ENCODE results near the gene TBKBP1. TPM values are rescaled to one million over a fixed set of nuclear protein-coding genes. Genes with fewer than 3 reads are reported as not detected.

The TBKBP1 gene
- total RNA-seq, 1 experiment from 2014 or later, result 9.0 TPM

- ATAC-seq, result peak; percentile 27; the same call in 1 of the 2 replicates
Observed at GRCh38 chr17:47707056-47707804, 13.3 kb downstream of the TBKBP1 start.

GRCh38 chr17:47707884-47708283 lies 13.9 kb downstream of the TBKBP1 start:
- H3K79me2 ChIP-seq (ENCODE audit: low read length), result no peaks in the 10 kb centered on the region
- no peaks in the 10 kb centered on the region for H3K9me2 ChIP-seq (replicated peaks; ENCODE audit: low read length)
- no peaks in the 10 kb centered on the region for H3K9me3 ChIP-seq (ENCODE audit: low read length)
- H4K20me1 ChIP-seq (ENCODE audit: low read length), result no peaks in the 10 kb centered on the region
- H3K9ac ChIP-seq (ENCODE audit: low read length), result no peak overlapping the region
- intact Hi-C loops (cut with micrococcal nuclease), result no loop called here
- peaks cover 6% of the 10 kb centered on the region; the same call in 1 of the 2 replicates for H3K27me3 ChIP-seq (ENCODE audit: low read length)
- no peak overlapping the region for H2AFZ ChIP-seq (ENCODE audit: low read length)
- ATAC-seq (0 out of 2 replicates have a peak, but pooled peaks have one; percentile 8), DNase-seq (no peak)
- H3K4me2 ChIP-seq (ENCODE audit: low read length), result no peak overlapping the region
- no peak overlapping the region for H3K4me3 ChIP-seq (ENCODE audit: low read length)
- H3K27ac ChIP-seq (ENCODE audit: low read length), result no peak overlapping the region
- H3K4me1 ChIP-seq (ENCODE audit: insufficient read depth, low read length), result no peaks in the 10 kb centered on the region
- ChIA-PET CTCF (interaction anchor here (0.5 kb wide), 1 partner anchor 208 kb away, joined by 5 read pairs; no protein-coding TSS in a partner anchor), POLR2A (ENCODE audit: unreplicated experiment) (interaction anchor here (0.6 kb wide), 1 partner anchor 63 kb away, joined by 4 read pairs; no protein-coding TSS in a partner anchor)
- TF ChIP-seq EZH2 (IDR thresholded peaks at IDR 0.05; ENCODE audit: low read length, unreplicated experiment) (no peak), EZH2phosphoT487 (IDR thresholded peaks at IDR 0.05; ENCODE audit: borderline replicate concordance, low read length) (no peak), CTCF (conservative IDR thresholded peaks at IDR 0.05; ENCODE audit: low read depth, low read length) (no peak)
- BruUV-seq (replicated peaks), result no TSS peak
- no peaks in the 10 kb centered on the region for H3F3A ChIP-seq (ENCODE audit: low read length, unreplicated experiment)
- H3K36me3 ChIP-seq (ENCODE audit: low read depth, low read length), result no peaks in the 10 kb centered on the region

More at GRCh38 chr17:47707056-47707804, 13.3 kb downstream of the TBKBP1 start:
- no peaks in the 10 kb centered on the region for H4K20me1 ChIP-seq (ENCODE audit: low read length)
- ChIA-PET CTCF (interaction anchor here (0.5 kb wide), 1 partner anchor 207 kb away, joined by 5 read pairs; no protein-coding TSS in a partner anchor), POLR2A (ENCODE audit: unreplicated experiment) (no interaction called here)
- intact Hi-C loops (cut with micrococcal nuclease), result no loop called here
- H3K36me3 ChIP-seq (ENCODE audit: low read depth, low read length), result no peaks in the 10 kb centered on the region
- TF ChIP-seq CTCF (conservative IDR thresholded peaks at IDR 0.05; ENCODE audit: low read depth, low read length), result no peak
- no peak for TF ChIP-seq EZH2 (IDR thresholded peaks at IDR 0.05; ENCODE audit: low read length, unreplicated experiment)
- no peak for TF ChIP-seq EZH2phosphoT487 (IDR thresholded peaks at IDR 0.05; ENCODE audit: borderline replicate concordance, low read length)
- H3K79me2 ChIP-seq (ENCODE audit: low read length), result no peaks in the 10 kb centered on the region
- H3K4me2 ChIP-seq (ENCODE audit: low read length), result no peak overlapping the region
- H3K9ac ChIP-seq (ENCODE audit: low read length), result no peak overlapping the region
- H3F3A ChIP-seq (ENCODE audit: low read length, unreplicated experiment), result no peaks in the 10 kb centered on the region
- H3K27me3 ChIP-seq (ENCODE audit: low read length), result 0 out of 2 replicates have a peak, but pooled peaks cover under 1% of the 10 kb centered on the region
- H3K4me1 ChIP-seq (ENCODE audit: insufficient read depth, low read length), result no peaks in the 10 kb centered on the region
- H3K4me3 ChIP-seq (ENCODE audit: low read length), result no peak overlapping the region
- no peak overlapping the region for H2AFZ ChIP-seq (ENCODE audit: low read length)
- BruUV-seq (replicated peaks), result no TSS peak
- no peaks in the 10 kb centered on the region for H3K9me2 ChIP-seq (replicated peaks; ENCODE audit: low read length)
- no peak overlapping the region for H3K27ac ChIP-seq (ENCODE audit: low read length)
- H3K9me3 ChIP-seq (ENCODE audit: low read length), result no peaks in the 10 kb centered on the region
- DNase-seq, result no peak

Data from PC-3 (cell line).